Measurements from ENCODE around the gene GATAD1.
"Not testable (repeated sequence)": the region's sequence is repeated elsewhere in the genome, so short reads cannot be mapped to it uniquely, and the experiment has no call there.

The GATAD1 gene, protein sequence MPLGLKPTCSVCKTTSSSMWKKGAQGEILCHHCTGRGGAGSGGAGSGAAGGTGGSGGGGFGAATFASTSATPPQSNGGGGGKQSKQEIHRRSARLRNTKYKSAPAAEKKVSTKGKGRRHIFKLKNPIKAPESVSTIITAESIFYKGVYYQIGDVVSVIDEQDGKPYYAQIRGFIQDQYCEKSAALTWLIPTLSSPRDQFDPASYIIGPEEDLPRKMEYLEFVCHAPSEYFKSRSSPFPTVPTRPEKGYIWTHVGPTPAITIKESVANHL

DNA sequence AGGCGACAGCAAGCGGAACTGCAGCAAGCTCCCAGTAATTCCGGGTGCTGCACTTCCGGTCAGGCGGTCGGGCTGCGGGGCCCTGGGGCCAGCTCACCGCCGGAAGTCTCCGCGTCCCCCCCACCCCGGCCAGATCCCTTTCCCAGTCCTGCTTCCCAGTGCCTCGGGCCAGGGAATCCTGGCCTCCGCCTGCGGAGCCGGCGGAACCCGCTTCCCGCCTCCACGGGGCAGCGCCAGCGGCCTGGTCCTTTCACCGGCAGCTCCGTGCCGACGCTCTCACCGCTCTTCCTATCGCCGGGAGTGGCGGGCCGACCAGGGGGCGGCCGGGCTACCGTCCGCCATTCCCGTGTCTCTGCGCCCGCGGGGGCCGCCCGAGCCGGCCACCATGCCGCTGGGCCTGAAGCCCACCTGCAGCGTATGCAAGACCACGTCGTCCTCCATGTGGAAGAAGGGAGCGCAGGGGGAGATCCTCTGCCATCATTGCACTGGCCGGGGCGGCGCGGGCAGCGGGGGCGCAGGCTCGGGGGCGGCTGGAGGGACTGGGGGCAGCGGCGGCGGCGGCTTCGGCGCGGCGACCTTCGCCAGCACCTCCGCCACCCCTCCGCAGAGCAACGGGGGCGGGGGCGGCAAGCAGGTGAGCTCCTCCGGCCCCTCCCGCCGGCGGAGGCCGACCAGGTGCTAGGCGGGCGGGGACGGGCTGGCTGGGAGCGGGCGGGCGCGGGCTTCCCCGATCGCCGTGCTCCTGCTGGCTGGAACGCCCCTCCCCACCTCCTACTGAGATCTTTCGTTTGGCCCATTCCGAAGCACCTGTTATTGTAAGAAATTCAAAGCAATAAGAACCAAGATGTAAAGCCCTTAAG lies at the start of gene GATAD1:
GATAD1 (plus strand) TSS at position 138 of the 860 bp plus-strand sequence; CDS start at position 386, 248 bp downstream.
- peak; percentile 92 for DNase-seq (ENCODE audit: low spot score)

DNA sequence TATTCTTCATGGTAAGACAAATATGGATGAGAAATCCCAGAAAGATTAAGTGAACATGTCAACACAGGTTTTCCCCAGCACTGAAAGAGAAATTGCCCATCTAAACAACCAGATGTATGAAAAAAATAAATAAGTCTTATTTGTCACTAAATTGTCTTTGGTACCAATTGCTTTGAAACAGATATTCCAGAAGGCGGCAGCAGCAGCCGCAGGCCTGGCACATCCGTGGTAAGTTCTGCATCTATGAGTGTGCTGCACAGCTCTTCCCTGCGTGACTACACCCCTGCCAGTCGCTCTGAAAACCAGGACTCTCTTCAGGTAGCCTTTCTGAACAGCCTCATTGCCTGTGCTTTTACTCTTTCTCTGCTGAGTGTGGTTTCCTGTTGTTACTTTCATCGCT lies 49.7 kb upstream of the GATAD1 start:
- no peak for DNase-seq (ENCODE audit: low spot score)

DNA sequence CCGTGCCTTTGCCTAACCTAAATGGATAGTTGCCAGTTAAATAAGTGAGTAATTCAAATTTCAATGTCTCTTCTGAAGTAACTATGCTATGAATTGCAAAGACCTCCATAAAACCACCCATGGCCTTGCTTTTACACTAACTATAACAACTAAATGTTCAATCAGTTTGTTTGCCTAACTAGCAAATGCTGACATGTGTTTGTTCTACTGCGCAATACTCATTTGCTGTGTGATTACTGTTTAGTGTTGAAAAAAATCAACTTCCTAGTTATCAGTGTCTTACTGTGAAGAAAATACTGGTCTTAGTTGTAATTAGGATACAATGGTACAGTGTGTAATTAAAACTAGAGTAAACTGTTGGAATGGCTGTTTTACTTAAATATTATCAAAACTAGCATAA lies 47.3 kb upstream of the GATAD1 start:
- DNase-seq (ENCODE audit: low spot score): no peak

DNA sequence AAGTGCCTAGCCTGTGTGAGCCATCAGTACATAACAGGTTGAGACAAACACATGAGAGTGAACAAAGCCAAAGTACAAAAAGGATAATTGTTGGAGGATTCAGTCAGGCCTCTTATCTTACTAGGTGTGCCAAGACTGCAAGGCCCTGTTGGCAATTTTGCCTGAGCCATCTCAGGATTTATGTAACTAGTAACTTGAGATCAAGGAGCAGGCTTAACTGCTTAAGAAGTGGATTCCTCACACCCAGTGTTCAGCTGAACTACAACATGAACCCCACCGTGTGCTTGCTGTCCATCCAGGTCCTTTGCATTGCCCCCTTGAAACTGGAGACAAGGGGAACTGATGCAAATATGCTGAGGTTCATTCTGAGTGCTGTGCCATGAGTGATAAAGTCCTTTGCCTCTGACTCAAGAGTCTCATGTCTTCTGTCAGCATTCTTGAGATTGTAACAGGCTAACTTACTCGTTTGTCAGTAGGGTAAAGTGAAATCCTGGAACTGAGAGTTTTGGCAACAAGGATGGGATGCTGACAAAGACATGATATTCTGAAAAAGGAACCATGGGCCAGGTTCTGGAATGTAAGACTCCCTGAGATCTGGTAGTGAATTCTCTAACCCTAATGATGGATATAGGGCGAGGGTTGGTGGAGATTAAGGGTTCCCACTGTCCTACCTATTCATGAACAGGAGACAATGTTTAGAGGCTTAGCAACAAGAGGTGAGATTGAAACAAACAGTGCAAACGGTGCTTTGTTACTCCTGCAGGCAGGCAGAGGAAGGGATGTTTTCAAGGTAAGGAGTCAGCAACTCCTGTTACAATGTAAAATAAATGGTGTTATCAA lies 44.1 kb upstream of the GATAD1 start:
- peak; percentile 24 for DNase-seq (ENCODE audit: low spot score)

DNA sequence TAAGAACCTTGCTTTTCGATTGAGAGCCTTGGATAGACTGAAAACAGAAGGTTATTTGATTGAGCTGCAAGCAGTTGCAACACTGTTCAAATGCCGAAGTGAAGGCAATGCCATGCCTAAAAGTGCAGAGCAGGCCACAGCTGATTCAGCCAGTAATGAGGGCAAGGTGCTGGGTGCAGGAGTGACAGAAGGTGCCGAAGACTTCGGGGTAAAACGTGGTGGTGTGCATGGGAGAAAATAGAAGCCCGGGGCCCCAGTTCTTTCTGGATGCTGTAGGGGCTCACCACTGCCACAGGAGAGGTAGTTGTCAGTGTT lies 43.6 kb upstream of the GATAD1 start:
- no peak for DNase-seq (ENCODE audit: low spot score)

DNA sequence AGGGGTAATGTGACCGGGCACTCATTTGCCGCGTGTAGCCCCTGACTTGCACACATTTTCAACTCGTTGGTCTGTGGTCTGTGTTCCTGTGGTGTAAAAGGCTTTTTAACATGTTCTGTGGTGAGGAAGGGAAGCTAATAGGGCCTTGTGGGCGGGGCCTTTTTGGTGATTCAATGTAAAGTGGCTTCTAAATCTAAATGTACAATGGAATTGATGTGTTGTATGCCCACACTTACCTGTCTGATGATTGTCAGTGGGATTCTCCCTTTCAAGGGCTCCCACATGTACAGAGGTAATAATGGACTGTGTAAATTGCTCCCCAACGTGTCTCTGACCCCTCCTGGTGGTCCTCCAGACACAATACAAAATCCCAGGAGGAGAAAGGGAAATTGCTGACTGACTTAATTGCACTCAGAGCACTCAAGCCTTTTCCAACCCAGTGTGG lies 43.1 kb upstream of the GATAD1 start:
- no peak for DNase-seq (ENCODE audit: low spot score)

DNA sequence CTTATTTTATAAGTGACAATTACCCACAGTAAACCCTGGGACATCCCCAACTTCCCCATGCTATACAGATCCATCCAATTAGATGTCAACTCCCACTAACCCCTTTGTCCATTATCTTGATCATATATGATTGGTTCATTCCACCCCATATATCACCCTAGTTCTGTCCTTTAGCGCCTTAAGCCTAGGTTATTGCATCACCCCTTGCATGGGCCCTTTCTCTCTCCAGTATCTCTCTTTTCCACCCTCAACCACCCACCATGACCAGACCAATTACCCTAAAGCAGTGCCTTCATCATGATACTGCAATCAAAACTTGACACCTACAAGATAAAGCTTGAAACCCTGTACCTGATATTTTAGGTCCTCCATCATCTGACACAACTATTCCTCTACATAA lies 37.9 kb upstream of the GATAD1 start:
- DNase-seq (ENCODE audit: low spot score): no peak

DNA sequence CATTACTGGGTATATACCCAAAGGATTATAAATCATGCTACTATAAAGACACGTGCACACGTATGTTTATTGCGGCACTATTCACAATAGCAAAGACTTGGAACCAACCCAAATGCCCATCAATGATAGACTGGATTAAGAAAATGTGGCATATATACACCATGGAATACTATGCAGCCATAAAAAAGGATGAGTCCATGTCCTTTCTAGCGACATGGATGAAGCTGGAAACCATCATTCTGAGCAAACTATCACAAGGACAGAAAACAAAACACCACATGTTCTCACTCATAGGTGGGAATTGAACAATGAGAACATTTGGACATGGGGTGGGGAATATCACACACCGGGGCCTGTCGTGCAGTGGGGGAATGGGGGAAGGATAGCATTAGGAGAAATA lies 37.1 kb upstream of the GATAD1 start:
- DNase-seq (ENCODE audit: low spot score): not testable (repeated sequence)

DNA sequence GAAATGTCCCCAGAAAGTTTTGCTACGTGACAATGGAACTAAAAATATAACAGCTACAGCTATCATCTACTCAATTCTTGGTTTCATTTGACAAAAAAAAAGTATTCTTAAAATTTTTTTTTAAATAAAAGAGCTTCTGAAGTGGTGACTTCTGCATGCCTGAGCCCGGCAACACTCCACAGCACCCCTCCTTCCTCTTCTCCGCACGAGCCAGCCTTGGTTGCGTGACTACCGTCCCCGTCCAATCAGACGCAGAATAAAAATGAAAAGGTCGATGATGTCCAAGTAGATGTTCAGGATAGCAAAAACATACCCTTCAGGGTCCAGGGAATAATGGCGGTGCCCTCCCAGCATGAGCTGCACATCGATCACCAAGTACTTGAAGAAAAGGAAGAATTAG lies 34.5 kb upstream of the GATAD1 start:
- DNase-seq (ENCODE audit: low spot score): no peak

DNA sequence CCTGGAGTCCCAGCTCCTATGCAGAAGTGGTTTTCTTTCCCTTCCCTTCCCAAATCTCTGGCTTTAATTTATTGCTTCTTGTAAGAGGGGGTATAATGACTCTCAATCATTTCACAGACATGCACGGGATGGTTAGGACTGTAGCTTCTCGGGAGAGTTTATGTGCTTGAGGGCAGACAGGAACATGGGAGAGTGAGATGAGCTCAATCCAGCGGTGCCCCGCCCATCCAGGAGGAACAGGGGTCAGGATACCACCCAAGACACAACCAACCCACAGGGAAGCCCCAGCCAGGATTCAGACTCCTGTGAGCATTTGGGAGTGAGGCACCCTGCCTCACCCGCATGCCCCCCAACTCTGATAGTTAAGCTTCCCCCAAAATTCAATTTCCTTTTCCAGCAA lies 33.7 kb upstream of the GATAD1 start:
- no peak for DNase-seq (ENCODE audit: low spot score)

DNA sequence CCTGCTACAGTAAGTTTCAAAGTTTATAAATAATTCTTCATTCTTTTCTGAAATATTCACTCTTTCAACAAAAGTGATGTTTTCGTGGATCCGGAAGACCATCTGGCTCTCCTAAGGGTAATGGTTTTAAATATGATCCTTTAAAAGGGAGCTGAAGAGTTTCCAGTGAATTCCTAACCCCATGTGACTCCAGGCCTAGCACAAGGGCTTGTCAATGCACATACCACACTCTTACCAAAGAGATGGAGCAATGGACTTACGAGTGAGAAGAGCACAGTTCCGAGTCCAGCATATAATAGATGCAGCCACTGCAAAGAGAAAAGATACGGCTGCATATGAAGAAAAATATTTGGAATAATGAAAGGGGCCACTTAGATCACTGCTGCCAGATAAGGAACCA lies 32.1 kb upstream of the GATAD1 start:
- no peak for DNase-seq (ENCODE audit: low spot score)

DNA sequence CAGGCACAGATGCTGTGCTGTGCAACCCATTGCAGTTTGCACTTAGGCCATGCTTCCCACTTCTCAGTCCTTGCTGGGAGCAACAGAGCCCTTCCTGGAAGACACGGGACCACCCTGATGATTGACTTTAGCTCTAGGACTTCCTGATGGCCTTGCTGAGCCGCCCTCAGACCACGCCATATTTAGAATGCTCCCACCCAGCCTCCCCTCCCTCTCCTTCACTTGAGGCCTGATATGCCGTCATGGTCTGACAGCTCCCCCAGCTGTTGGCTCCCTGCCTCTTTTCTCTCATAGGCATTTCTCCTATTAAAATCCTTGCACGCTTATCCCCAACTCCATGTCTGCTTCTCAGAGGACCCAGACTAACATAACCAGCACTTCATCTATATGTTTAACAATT lies 29.4 kb upstream of the GATAD1 start:
- DNase-seq (ENCODE audit: low spot score): no peak

DNA sequence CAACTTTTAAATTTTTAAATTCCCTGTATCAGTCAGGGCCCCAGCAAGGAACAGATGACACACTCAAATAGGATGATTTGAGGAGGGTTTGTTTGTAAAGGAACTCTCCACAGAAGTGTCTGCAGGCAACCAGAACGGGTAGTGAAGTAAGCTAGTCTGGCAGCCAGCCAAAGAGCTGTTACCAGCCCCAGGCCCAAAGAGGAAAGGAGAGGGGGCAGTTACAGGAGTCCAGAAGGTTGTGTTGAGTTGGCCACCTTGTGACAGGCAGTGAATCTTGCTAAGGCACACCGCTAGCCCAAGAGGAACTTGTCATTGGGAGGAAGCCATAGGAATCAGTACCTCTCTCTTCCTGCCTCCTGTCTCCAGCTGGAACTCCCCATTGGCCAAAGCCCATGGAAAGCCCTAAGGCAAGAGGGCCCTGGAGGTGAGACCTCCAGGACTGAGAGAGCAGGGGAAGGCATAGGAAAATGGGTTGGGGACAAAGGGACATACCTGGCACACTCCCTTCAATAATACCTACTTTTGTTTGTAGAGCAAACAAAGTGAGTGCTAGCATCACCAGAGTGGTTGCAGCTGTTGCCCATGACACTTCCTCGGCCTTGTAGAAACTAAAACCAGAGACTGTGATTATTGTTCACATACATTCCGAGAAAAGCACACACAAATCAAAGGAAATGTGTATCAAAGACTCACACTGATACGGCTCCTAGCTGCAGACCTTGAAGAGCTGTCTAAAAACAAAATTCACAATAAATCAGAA lies 25.4 kb upstream of the GATAD1 start:
- no peak for DNase-seq (ENCODE audit: low spot score)

DNA sequence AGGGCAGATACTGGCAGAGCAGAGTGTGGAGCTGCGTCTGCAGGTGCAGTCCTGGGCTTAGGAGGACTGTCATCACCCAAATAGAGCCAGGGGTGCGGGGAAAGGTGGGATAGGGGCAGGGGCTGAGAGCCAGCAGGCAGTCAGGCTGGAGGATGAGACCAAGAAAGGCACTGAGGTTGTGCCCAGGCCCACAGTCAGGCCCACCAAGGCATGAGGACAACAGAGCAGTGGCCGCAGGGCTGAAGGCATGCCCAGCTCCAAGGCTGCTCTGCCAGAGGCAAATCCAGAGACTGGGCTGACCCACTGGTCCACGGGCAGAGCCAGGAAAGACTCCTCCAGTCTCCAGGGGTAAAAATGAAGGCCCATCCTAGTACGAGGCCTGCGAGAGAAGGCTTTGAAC lies 24.4 kb upstream of the GATAD1 start:
- DNase-seq (ENCODE audit: low spot score): no peak

DNA sequence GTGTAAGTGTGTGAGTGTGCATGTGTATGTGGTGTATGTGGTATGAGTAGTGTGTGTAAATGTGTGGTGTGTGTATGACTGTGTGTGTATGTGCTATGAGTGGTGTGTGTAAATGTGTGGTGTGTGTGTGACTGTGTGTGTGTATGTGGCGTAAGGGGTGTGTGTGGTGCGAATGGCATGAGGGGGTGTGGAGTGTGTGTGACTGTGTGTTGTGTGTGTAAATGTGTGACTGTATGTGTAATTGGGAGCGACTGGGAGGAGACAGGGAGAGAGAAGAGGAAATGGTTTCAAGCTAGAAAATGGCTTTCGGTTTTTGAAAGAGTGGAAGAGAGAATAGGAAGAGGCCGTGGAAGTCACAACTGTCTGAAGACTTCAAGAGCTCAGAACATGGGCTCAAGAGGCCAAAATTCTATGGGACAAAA lies 23.6 kb upstream of the GATAD1 start:
- no peak for DNase-seq (ENCODE audit: low spot score)

DNA sequence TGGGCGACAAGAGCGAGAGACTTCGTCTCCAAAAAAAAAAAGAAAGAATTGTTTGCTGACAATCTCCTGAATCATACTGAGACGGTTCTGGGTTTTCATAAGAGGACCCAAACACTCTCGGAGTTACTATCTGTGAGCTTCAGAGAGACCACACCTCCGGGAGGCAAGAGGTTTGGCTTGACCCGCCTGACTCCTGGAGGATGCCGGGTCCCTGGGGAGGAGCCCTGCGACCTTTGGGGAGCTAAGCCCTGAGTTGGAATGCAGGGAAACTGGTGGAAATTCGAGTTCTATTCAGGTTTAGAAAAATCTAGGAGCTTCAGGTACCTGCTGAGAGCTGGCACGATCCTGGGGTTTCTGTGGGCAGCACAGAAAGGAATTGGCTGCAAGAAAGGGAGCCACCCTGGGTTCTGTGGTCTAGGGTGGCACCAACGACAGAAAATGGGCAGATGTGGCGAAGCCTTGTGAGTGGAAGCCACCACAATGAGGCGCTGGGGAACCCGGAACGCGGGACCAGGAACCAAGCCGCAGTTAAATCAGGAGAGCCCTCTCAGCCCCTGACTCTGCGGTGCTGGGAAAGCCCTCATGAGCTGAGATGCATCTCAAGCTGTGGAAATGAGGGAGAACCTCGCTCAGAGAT lies 21.9 kb upstream of the GATAD1 start:
- DNase-seq (ENCODE audit: low spot score): no peak

DNA sequence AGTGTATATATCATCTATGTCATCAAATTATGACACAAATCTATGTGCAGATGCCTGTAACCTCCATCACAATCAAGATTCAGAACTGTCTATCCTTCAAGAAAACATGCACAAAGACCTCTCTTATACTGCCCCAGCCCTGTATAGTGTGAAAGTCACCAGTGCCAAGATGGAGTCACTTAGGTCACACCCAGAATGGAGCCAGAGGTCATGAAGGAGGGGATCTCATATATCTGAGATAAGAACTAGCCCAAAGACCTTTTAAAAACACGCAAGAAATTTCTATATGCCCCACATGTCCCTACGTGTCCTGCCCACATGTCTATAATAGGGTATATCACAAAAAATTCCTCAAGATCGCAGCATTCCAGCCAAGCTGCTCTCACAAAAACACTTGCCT lies 20.1 kb upstream of the GATAD1 start:
- DNase-seq (ENCODE audit: low spot score): no peak

DNA sequence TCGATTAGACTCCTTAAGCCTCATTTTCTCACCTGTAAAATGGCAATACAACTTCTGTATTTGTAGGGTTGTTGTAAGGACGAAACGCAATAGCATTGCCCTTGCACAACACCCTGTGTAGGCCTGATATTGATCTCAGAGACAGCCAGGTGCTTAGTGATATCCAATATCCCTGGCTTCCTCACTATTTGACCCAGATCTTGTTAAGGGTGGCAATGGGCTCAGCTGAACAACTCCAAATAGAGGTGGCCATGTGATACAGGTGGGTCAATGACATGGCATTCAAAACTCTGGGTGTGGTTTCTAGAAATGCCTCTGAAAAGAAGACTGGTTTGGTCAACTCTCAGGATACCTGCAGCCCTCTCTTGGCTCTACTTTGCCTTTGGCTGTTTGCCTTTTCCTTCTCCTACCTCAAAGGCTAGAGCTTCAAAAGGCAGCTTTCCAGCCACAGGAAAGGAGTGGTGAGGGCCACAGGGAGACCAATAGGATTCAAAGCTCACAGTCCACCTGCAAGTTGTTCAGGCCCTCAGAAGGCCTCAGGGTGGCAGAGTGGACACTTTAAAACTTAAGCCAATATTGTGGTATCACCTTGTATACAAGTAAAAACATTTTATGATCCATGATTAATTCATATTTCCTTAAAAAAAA lies 14.9 kb upstream of the GATAD1 start:
- no peak for DNase-seq (ENCODE audit: low spot score)

DNA sequence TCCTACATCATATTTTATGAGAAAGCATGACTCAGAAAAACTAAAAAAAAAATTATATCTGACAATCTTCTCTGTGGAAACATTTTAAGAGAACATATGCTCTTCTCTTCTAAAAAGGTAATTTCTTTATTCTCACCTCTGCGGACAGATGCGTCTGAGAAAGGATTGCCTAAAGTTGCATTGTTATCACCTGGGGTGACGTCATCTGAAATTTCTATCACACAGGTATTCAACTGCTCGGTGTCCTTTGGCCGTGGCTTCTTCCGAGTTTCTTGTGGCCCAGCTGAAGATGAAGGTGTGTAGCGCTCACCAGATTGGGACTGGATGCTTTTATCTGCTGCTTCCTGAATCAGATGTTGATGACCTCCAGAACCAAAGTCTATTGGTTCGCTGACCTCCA lies 14.3 kb upstream of the GATAD1 start:
- DNase-seq (ENCODE audit: low spot score): no peak

DNA sequence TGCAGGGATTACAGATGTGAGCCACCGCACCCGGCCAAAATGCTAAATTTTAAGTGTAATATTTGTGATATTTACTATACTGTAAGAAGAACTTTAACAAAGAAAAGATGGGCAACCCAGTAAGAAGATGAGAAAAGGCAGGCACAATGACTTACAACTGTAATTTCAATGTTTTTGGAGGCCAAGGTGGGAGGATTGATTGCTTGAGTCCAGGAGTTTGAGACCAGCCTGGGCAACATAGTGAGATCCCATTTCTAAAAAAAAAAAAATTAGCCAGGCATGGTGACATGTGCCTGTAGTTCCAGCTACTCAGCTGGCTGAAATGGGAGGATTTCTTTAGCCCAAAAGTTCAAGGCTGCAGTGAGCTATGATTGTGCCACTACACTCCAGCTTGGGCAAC lies 11.7 kb upstream of the GATAD1 start:
- DNase-seq (ENCODE audit: low spot score): no peak

Data from hepatic stellate cell (primary cell).